Cardiac muscle cell (in vitro differentiated cells and primary cell): Measurements from ENCODE around the gene CCDC152. TPM values are rescaled to one million over a fixed set of nuclear protein-coding genes. Genes with fewer than 3 reads are reported as not detected.

Source experiments
- DNase-seq, 2 donors: peaks; one replicate each; pipeline versions ENCODE4 v3.0.0 to v3.0.0-alpha.2; 2010 to 2017; ENCODE audit warnings: low read depth in 1 of 2, low spot score in 1 of 2
- H3K27ac ChIP-seq: fragments of 200-600 bp; sonication (generic); 2 replicates; pipeline ENCODE4 v1.5.1; 2016
- H3K27me3 ChIP-seq: fragments of 200-600 bp; sonication (generic); 2 replicates; pipeline ENCODE4 v1.6.0; 2016; ENCODE audit warnings: control low read depth
- H3K36me3 ChIP-seq: fragments of 200-600 bp; sonication (generic); 2 replicates; pipeline ENCODE4 v1.5.1; 2016; ENCODE audit warnings: control low read depth
- H3K4me1 ChIP-seq: fragments of 200-600 bp; sonication (generic); 2 replicates; pipeline ENCODE4 v1.8.1; 2017; ENCODE audit warnings: low read depth, mild to moderate bottlenecking, mixed run types
- H3K4me3 ChIP-seq: fragments of 200-600 bp; sonication (generic); 2 replicates; pipeline ENCODE4 v1.5.1; 2016; ENCODE audit warnings: mild to moderate bottlenecking
- H3K9me3 ChIP-seq: fragments of 200-600 bp; sonication (generic); 2 replicates; pipeline ENCODE4 v1.5.1; 2017; ENCODE audit warnings: low read depth, mild to moderate bottlenecking, control low read depth
- polyA plus RNA-seq: library from polyadenylated mRNA; unstranded; fragments of >200 nt; fragmentation: Nextera tagmentation; extraction: Ambion mirVana; gene quantifications from 2 replicates; pipeline ENCODE4 v1.2.1, GENCODE V29; 2016
- total RNA-seq: library from RNA; depleted of rRNA; stranded (reverse); fragments of >200 nt; gene quantifications from 2 replicates; pipeline ENCODE4 v1.2.3, GENCODE V29; 2016
- TF ChIP-seq, protein P1 (sequence below): IDR thresholded peaks from 2 replicates; pipeline ENCODE4 v1.5.1; 2012; ENCODE audit warnings: low read depth, mild to moderate bottlenecking, low read length

Gene CCDC152
- total and polyA plus RNA-seq, 2 experiments from 2014 or later = 1.5 to 6.5 TPM

GRCh38 chr5:42767491-42768105 is 11.0 kb downstream of the CCDC152 start:
- peak; percentile 40 to 60 for DNase-seq
- Histone ChIP-seq H3K4me1 (no peaks in the 10 kb centered on the region), H3K27ac (no peak overlapping the region), H3K36me3 (no peaks in the 10 kb centered on the region), H3K27me3 (no peaks in the 10 kb centered on the region), H3K4me3 (no peak overlapping the region), H3K9me3 (no peaks in the 10 kb centered on the region)
- TF ChIP-seq, protein P1, sequence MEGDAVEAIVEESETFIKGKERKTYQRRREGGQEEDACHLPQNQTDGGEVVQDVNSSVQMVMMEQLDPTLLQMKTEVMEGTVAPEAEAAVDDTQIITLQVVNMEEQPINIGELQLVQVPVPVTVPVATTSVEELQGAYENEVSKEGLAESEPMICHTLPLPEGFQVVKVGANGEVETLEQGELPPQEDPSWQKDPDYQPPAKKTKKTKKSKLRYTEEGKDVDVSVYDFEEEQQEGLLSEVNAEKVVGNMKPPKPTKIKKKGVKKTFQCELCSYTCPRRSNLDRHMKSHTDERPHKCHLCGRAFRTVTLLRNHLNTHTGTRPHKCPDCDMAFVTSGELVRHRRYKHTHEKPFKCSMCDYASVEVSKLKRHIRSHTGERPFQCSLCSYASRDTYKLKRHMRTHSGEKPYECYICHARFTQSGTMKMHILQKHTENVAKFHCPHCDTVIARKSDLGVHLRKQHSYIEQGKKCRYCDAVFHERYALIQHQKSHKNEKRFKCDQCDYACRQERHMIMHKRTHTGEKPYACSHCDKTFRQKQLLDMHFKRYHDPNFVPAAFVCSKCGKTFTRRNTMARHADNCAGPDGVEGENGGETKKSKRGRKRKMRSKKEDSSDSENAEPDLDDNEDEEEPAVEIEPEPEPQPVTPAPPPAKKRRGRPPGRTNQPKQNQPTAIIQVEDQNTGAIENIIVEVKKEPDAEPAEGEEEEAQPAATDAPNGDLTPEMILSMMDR = peak; percentile 40

- DNase-seq = no peak
- no peak overlapping the region for H3K27ac ChIP-seq
- no peaks in the 10 kb centered on the region for H3K4me1 ChIP-seq
- no peaks in the 10 kb centered on the region for H3K9me3 ChIP-seq
- H3K4me3 ChIP-seq = no peak overlapping the region
- H3K27me3 ChIP-seq = no peaks in the 10 kb centered on the region
- H3K36me3 ChIP-seq = no peaks in the 10 kb centered on the region
- TF ChIP-seq, protein P1 = no peak
Measured at GRCh38 chr5:42768106-42768504, 11.5 kb downstream of the CCDC152 start.

GRCh38 chr5:42770003-42770402 is 13.4 kb downstream of the CCDC152 start:
- no peak overlapping the region for H3K4me3 ChIP-seq
- no peak for DNase-seq
- TF ChIP-seq, protein P1 = no peak
- no peaks in the 10 kb centered on the region for H3K4me1 ChIP-seq
- H3K9me3 ChIP-seq = no peaks in the 10 kb centered on the region
- no peak overlapping the region for H3K27ac ChIP-seq
- H3K27me3 ChIP-seq = no peaks in the 10 kb centered on the region
- no peaks in the 10 kb centered on the region for H3K36me3 ChIP-seq

DNA sequence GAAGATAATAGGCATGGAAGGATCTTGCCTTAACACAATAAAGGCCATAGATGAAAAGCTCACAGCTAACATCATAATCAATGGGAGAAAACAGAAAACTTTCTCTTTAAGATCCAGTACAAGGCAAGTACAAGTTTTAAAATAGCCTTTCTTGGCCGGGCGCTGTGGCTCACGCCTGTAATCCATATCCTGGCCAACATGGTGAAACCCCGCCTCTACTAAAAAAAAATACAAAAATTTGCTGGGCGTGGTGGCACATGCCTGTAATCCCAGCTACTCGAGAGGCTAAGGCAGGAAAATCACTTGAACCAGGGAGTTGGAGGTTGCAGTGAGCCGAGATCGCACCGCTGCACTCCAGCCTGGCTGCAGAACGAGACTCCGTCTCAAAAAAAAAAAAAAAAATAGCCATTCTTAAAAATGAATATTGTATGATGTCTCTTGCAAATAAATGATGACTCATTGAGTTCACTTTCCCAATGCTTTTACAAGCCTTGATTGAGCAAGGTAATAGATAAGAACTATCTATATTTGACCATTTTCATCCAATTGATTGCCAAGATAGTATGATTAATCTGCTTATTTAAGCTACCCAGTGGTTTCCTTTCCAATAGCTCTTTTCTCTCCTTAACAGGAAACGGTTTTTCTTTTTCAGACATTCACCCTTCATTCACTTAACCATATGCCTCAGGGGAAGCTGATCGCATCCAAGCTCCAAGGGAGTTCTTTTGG is 15.8 kb downstream of the CCDC152 start:
- DNase-seq = peak in 1 of 2 donors; percentile 19
- no peaks in the 10 kb centered on the region for H3K4me1 ChIP-seq
- H3K4me3 ChIP-seq = no peak overlapping the region
- H3K9me3 ChIP-seq = no peaks in the 10 kb centered on the region
- TF ChIP-seq, protein P1 = no peak
- no peak overlapping the region for H3K27ac ChIP-seq
- no peaks in the 10 kb centered on the region for H3K27me3 ChIP-seq
- H3K36me3 ChIP-seq = no peaks in the 10 kb centered on the region

- Histone ChIP-seq H3K36me3 (no peaks in the 10 kb centered on the region), H3K4me1 (no peaks in the 10 kb centered on the region)
- TF ChIP-seq, protein P1 = no peak
Measured at GRCh38 chr5:42779083-42779482, 22.5 kb downstream of the CCDC152 start.

More at GRCh38 chr5:42779083-42779482, 22.5 kb downstream of the CCDC152 start:
- no peak for DNase-seq
- Histone ChIP-seq H3K27me3 (no peaks in the 10 kb centered on the region), H3K27ac (no peak overlapping the region), H3K4me3 (no peak overlapping the region), H3K9me3 (no peaks in the 10 kb centered on the region)
